Measurements from ENCODE around the gene ORMDL2.

The ORMDL2 gene

GRCh38 chr12:55845785-55846496 lies 28.1 kb downstream of the ORMDL2 start:
- Histone ChIP-seq H4K20me1 (ENCODE audit: insufficient read depth, low read length) (no peaks in the 10 kb centered on the region), H3K27ac (ENCODE audit: low read length) (no peak overlapping the region), H3K4me3 (ENCODE audit: low read length) (no peak overlapping the region), H3F3A (ENCODE audit: insufficient read depth, low read length) (no peaks in the 10 kb centered on the region), H3K9ac (ENCODE audit: low read length) (no peak overlapping the region), H3K36me3 (replicated peaks; ENCODE audit: insufficient read depth, low read length) (no peaks in the 10 kb centered on the region), H3K27me3 (replicated peaks; ENCODE audit: insufficient read depth, low read length) (peaks cover 6% of the 10 kb centered on the region; the same call in 1 of the 2 replicates), H3K79me2 (ENCODE audit: low read length) (no peaks in the 10 kb centered on the region), H3K4me1 (ENCODE audit: low read length) (no peaks in the 10 kb centered on the region), H3K4me2 (ENCODE audit: low read depth, low read length) (no peak overlapping the region), H2AFZ (ENCODE audit: low read length) (no peak overlapping the region), H3K9me3 (replicated peaks; ENCODE audit: insufficient read depth, low read length) (no peaks in the 10 kb centered on the region), H3K9me2 (replicated peaks; ENCODE audit: insufficient read depth, low read length) (no peaks in the 10 kb centered on the region)
- DNase-seq, result no peak
- TF ChIP-seq EZH2 (optimal IDR thresholded peaks at IDR 0.05; ENCODE audit: low read depth, low read length) (no peak), EZH2phosphoT487 (IDR thresholded peaks at IDR 0.05; ENCODE audit: low read length) (no peak), CTCF (IDR thresholded peaks at IDR 0.05; ENCODE audit: low read length) (no peak)

- Histone ChIP-seq H3K79me2 (ENCODE audit: low read length) (no peaks in the 10 kb centered on the region), H3K27me3 (replicated peaks; ENCODE audit: insufficient read depth, low read length) (peaks cover 6% of the 10 kb centered on the region; the same call in 1 of the 2 replicates), H3K36me3 (replicated peaks; ENCODE audit: insufficient read depth, low read length) (no peaks in the 10 kb centered on the region), H3K27ac (ENCODE audit: low read length) (no peak overlapping the region), H3K9ac (ENCODE audit: low read length) (no peak overlapping the region), H3K4me3 (ENCODE audit: low read length) (no peak overlapping the region), H3K9me2 (replicated peaks; ENCODE audit: insufficient read depth, low read length) (no peaks in the 10 kb centered on the region), H2AFZ (ENCODE audit: low read length) (no peak overlapping the region), H3K4me1 (ENCODE audit: low read length) (no peaks in the 10 kb centered on the region), H3F3A (ENCODE audit: insufficient read depth, low read length) (no peaks in the 10 kb centered on the region), H4K20me1 (ENCODE audit: insufficient read depth, low read length) (no peaks in the 10 kb centered on the region), H3K4me2 (ENCODE audit: low read depth, low read length) (no peak overlapping the region), H3K9me3 (replicated peaks; ENCODE audit: insufficient read depth, low read length) (no peaks in the 10 kb centered on the region)
- TF ChIP-seq EZH2 (optimal IDR thresholded peaks at IDR 0.05; ENCODE audit: low read depth, low read length), result no peak
- TF ChIP-seq EZH2phosphoT487 (IDR thresholded peaks at IDR 0.05; ENCODE audit: low read length), result no peak
- no peak for TF ChIP-seq CTCF (IDR thresholded peaks at IDR 0.05; ENCODE audit: low read length)
- no peak for DNase-seq
These were observed 29.2 kb downstream of the ORMDL2 start for GRCh38 chr12:55847033-55847432.

DNA sequence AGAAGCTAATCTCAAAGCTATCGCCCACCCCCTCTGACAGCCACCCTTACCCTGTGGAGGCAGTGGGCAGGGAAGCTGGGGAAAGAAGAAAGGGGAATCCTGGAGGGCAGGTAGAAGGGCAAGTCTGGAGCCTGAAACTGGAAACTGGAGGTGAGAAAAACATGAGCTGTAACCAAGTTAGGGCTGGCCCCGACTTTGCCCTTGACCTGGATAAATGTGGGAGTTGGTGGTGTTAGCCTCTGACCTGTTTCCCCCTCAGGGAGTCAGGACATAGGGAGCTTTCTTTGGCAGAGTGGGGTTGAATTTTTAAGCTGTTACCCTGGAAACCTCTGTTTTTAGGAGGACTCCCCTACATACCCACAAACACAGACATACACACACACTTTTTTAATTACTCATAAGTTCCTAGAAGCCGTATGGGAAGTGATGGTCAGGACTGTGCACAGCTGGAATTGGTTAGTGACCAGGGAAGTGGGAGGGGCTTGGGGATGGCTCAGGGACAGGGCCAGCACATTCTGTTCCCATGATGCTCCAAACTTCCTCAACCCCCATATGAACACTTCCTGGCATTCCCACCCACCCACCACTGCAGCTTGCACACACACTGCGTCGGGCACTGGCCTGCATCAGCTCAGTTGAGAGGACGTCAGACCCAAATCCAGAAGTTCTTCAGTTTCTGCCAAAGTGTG lies 29.9 kb downstream of the ORMDL2 start:
- no peak overlapping the region for H2AFZ ChIP-seq (ENCODE audit: low read length)
- H3K36me3 ChIP-seq (replicated peaks; ENCODE audit: insufficient read depth, low read length), result no peaks in the 10 kb centered on the region
- no peak for DNase-seq
- no peak for TF ChIP-seq EZH2phosphoT487 (IDR thresholded peaks at IDR 0.05; ENCODE audit: low read length)
- TF ChIP-seq CTCF (IDR thresholded peaks at IDR 0.05; ENCODE audit: low read length), result no peak
- TF ChIP-seq EZH2 (optimal IDR thresholded peaks at IDR 0.05; ENCODE audit: low read depth, low read length), result no peak
- H3K79me2 ChIP-seq (ENCODE audit: low read length), result no peaks in the 10 kb centered on the region
- H3K27me3 ChIP-seq (replicated peaks; ENCODE audit: insufficient read depth, low read length), result peaks cover 6% of the 10 kb centered on the region; the same call in 1 of the 2 replicates
- H3K4me2 ChIP-seq (ENCODE audit: low read depth, low read length), result no peak overlapping the region
- H3K4me1 ChIP-seq (ENCODE audit: low read length), result no peaks in the 10 kb centered on the region
- H3K9ac ChIP-seq (ENCODE audit: low read length), result no peak overlapping the region
- H3K4me3 ChIP-seq (ENCODE audit: low read length), result no peak overlapping the region
- no peaks in the 10 kb centered on the region for H4K20me1 ChIP-seq (ENCODE audit: insufficient read depth, low read length)
- H3K9me3 ChIP-seq (replicated peaks; ENCODE audit: insufficient read depth, low read length), result no peaks in the 10 kb centered on the region
- no peaks in the 10 kb centered on the region for H3F3A ChIP-seq (ENCODE audit: insufficient read depth, low read length)
- H3K27ac ChIP-seq (ENCODE audit: low read length), result no peak overlapping the region
- no peaks in the 10 kb centered on the region for H3K9me2 ChIP-seq (replicated peaks; ENCODE audit: insufficient read depth, low read length)
